SIG-M5 treated with dmso at 0.1 percent for 504 hours (cell line): ENCODE results near the gene ANKH.
"Not testable (repeated sequence)": the region's sequence is repeated elsewhere in the genome, so short reads cannot be mapped to it uniquely, and the experiment has no call there.

Experiments
- DNase-seq: peaks from one replicate; lab custom pipeline; 2025; ENCODE audit not compliant: unreplicated experiment; lab: John Stamatoyannopoulos, UW

ANKH gene

GRCh38 chr5:14859150-14859549 is 12.4 kb downstream of the ANKH start:
- no peak for DNase-seq

GRCh38 chr5:14855366-14855765 is 16.2 kb downstream of the ANKH start:
- DNase-seq, result no peak

- DNase-seq, result no peak
These were observed 16.8 kb downstream of the ANKH start for GRCh38 chr5:14854799-14855198.

- DNase-seq, result no peak
These were observed 17.9 kb downstream of the ANKH start for GRCh38 chr5:14853685-14854084.

GRCh38 chr5:14852779-14853178 is 18.8 kb downstream of the ANKH start:
- DNase-seq, result no peak

- DNase-seq, result no peak
These were observed 19.5 kb downstream of the ANKH start for GRCh38 chr5:14851999-14852526.

GRCh38 chr5:14851597-14851996 is 20.0 kb downstream of the ANKH start:
- no peak for DNase-seq

- no peak for DNase-seq
These were observed 20.5 kb downstream of the ANKH start for GRCh38 chr5:14851050-14851419.

- DNase-seq, result no peak
These were observed 21.0 kb downstream of the ANKH start for GRCh38 chr5:14850419-14851049.

- DNase-seq, result no peak
These were observed 21.9 kb downstream of the ANKH start for GRCh38 chr5:14849516-14850294.

- DNase-seq, result not testable (repeated sequence)
These were observed 22.6 kb downstream of the ANKH start for GRCh38 chr5:14848942-14849341.

- DNase-seq, result no peak
These were observed 23.2 kb downstream of the ANKH start for GRCh38 chr5:14848385-14848784.

- no peak for DNase-seq
These were observed 24.1 kb downstream of the ANKH start for GRCh38 chr5:14847471-14847870.

GRCh38 chr5:14842117-14842516 is 29.5 kb downstream of the ANKH start:
- DNase-seq, result no peak

- no peak for DNase-seq
These were observed 31.0 kb downstream of the ANKH start for GRCh38 chr5:14840624-14841023.

- no peak for DNase-seq
These were observed 32.9 kb downstream of the ANKH start for GRCh38 chr5:14838396-14839319.

GRCh38 chr5:14837423-14838122 is 34.0 kb downstream of the ANKH start:
- DNase-seq, result not testable (repeated sequence)

- DNase-seq, result no peak
These were observed 36.7 kb downstream of the ANKH start for GRCh38 chr5:14834584-14835550.

- no peak for DNase-seq
These were observed 37.5 kb downstream of the ANKH start for GRCh38 chr5:14834062-14834461.

- DNase-seq, result no peak
These were observed 40.6 kb downstream of the ANKH start for GRCh38 chr5:14831006-14831338.
